Neutrophil (primary cell): ENCODE measurements around the gene RAP1GAP2.
"Not testable (repeated sequence)": the region's sequence is repeated elsewhere in the genome, so short reads cannot be mapped to it uniquely, and the experiment has no call there.

Source experiments
- H3K27ac ChIP-seq: fragments of 200-600 bp; sonication (generic); 2 replicates; pipeline ENCODE4 v1.5.1; 2016; ENCODE audit warnings: mild to moderate bottlenecking, moderate library complexity
- H3K27me3 ChIP-seq: fragments of 200-600 bp; sonication (generic); 2 replicates; pipeline ENCODE4 v1.6.0; 2016; ENCODE audit warnings: mild to moderate bottlenecking
- H3K36me3 ChIP-seq: fragments of 200-600 bp; sonication (generic); 2 replicates; pipeline ENCODE4 v1.5.1; 2017
- H3K4me1 ChIP-seq, 2 experiments: fragments of 200-600 bp in 1 of 2; sonication (generic) in 1 of 2; 1 replicate in 1 of 2; 2 replicates in 1 of 2; pipeline versions ENCODE4 v1.5.1 to v1.6.1; 2013 to 2016; ENCODE audit warnings: low read depth in 1 of 2, low read length in 1 of 2, mild to moderate bottlenecking in 1 of 2, moderate library complexity in 1 of 2; ENCODE audit not compliant: control insufficient read depth in 1 of 2, insufficient read depth in 1 of 2
- H3K4me3 ChIP-seq, 2 experiments: fragments of 200-600 bp in 1 of 2; sonication (generic) in 1 of 2; 1 replicate in 1 of 2; 2 replicates in 1 of 2; pipeline ENCODE4 v1.5.1; 2013 to 2016; ENCODE audit warnings: low read depth in 1 of 2, low read length in 1 of 2, mild to moderate bottlenecking in 1 of 2, moderate library complexity in 1 of 2
- H3K9me3 ChIP-seq: fragments of 200-600 bp; sonication (generic); 2 replicates; pipeline ENCODE4 v1.5.1; 2016
- CTCF ChIP-seq: fragments of 200-600 bp; sonication (generic); IDR thresholded peaks from 2 replicates; pipeline ENCODE4 v1.5.1; 2016; ENCODE audit warnings: antibody characterized with exemption

Gene RAP1GAP2

GRCh38 chr17:3046753-3047152 lies 250.5 kb downstream of the RAP1GAP2 start:
- Histone ChIP-seq H3K36me3 (no peaks in the 10 kb centered on the region), H3K4me1 (peaks cover 8 to 11% of the 10 kb centered on the region in 2 experiments), H3K9me3 (no peaks in the 10 kb centered on the region), H3K4me3 (no peak overlapping the region), H3K27me3 (no peaks in the 10 kb centered on the region), H3K27ac (no peak overlapping the region)
- TF ChIP-seq CTCF: no peak

- peak; percentile 91 for TF ChIP-seq CTCF
- no peaks in the 10 kb centered on the region for H3K9me3 ChIP-seq
- peaks cover 8 to 11% of the 10 kb centered on the region in 2 experiments for H3K4me1 ChIP-seq
- H3K27ac ChIP-seq: peak overlapping the region; percentile 80
- H3K27me3 ChIP-seq: no peaks in the 10 kb centered on the region
- no peaks in the 10 kb centered on the region for H3K36me3 ChIP-seq
- peak overlapping the region; percentile 82 to 92 for H3K4me3 ChIP-seq
Measured at GRCh38 chr17:3048727-3049471, 252.7 kb downstream of the RAP1GAP2 start.

GRCh38 chr17:3049705-3050295 lies 253.6 kb downstream of the RAP1GAP2 start:
- no peaks in the 10 kb centered on the region for H3K27me3 ChIP-seq
- H3K27ac ChIP-seq: peak overlapping the region; percentile 80
- no peaks in the 10 kb centered on the region for H3K36me3 ChIP-seq
- H3K9me3 ChIP-seq: no peaks in the 10 kb centered on the region
- TF ChIP-seq CTCF: no peak
- peak overlapping the region; percentile 82 to 92 for H3K4me3 ChIP-seq
- peaks cover 8 to 11% of the 10 kb centered on the region in 2 experiments for H3K4me1 ChIP-seq

- H3K27ac ChIP-seq, H3K27me3 ChIP-seq, H3K4me3 ChIP-seq, H3K36me3 ChIP-seq, H3K4me1 ChIP-seq, H3K9me3 ChIP-seq: not testable (repeated sequence)
Measured at GRCh38 chr17:3054868-3055267, 258.6 kb downstream of the RAP1GAP2 start.

GRCh38 chr17:3062824-3063377 lies 266.7 kb downstream of the RAP1GAP2 start:
- not testable (repeated sequence) for H3K27ac ChIP-seq, H3K9me3 ChIP-seq, H3K36me3 ChIP-seq, H3K4me1 ChIP-seq, H3K4me3 ChIP-seq, H3K27me3 ChIP-seq

- not testable (repeated sequence) for H3K27me3 ChIP-seq, H3K4me3 ChIP-seq, H3K9me3 ChIP-seq, H3K36me3 ChIP-seq, H3K27ac ChIP-seq, H3K4me1 ChIP-seq
Measured at GRCh38 chr17:3063507-3063906, 267.3 kb downstream of the RAP1GAP2 start, which contains the start of gene OR1D5. TSS of gene OR1D5 (minus strand) at chr17:3063607. CDS start at chr17:3063607, 0 bp downstream.

GRCh38 chr17:3065192-3065591 lies 269.0 kb downstream of the RAP1GAP2 start:
- peak overlapping the region; percentile 59 for H3K27ac ChIP-seq
- not testable (repeated sequence) for H3K4me1 ChIP-seq, H3K36me3 ChIP-seq, H3K9me3 ChIP-seq, H3K4me3 ChIP-seq, H3K27me3 ChIP-seq

- not testable (repeated sequence) for H3K4me1 ChIP-seq, H3K27me3 ChIP-seq, H3K27ac ChIP-seq, H3K36me3 ChIP-seq, H3K9me3 ChIP-seq, H3K4me3 ChIP-seq
Measured at GRCh38 chr17:3073850-3074249, 277.6 kb downstream of the RAP1GAP2 start.
